Mucosa of descending colon (tissue), 3 donors: ENCODE measurements around the gene RHBDD3. TPM values are rescaled to one million over a fixed set of nuclear protein-coding genes. Genes with fewer than 3 reads are reported as not detected.
A peak's percentile ranks its signal among the peaks of the same experiment; 100 is the strongest.

Source experiments
- ATAC-seq: fragments of 200-7000 bp; cut with Tn5 transposase; one replicate; pipeline ENCODE4 v1.9.1; 2020; ENCODE audit warnings: mild to moderate bottlenecking, moderate library complexity
- DNase-seq, 3 donors: peaks; one replicate each; pipeline ENCODE4 v3.0.0-alpha.2; 2020
- H3K36me3 ChIP-seq: fragments of 200-600 bp; one replicate; pipeline ENCODE4 v1.8.0; 2021; ENCODE audit warnings: low read depth, mild to moderate bottlenecking
- H3K4me1 ChIP-seq: fragments of 200-600 bp; one replicate; pipeline ENCODE4 v1.8.0; 2021; ENCODE audit warnings: low read depth, mild to moderate bottlenecking
- H3K4me3 ChIP-seq: fragments of 200-600 bp; one replicate; pipeline ENCODE4 v1.8.0; 2021; ENCODE audit warnings: mild to moderate bottlenecking
- H3K9me3 ChIP-seq: fragments of 200-600 bp; one replicate; pipeline ENCODE4 v1.8.0; 2021; ENCODE audit warnings: mild to moderate bottlenecking
- intact Hi-C, 2 donors: fragments of 100-400 bp; cut with DNase I in 1 of 2; cut with micrococcal nuclease in 1 of 2; formaldehyde crosslinking; loops; one replicate each; pipeline versions ENCODE4 v1.11.0 to v1.11.1; 2022; cut with DNase I, micrococcal nuclease
- total RNA-seq, 3 donors: library from RNA; stranded (reverse); fragmentation: NEBNext Ultra II Directional in 2 of 3; extraction: Animal tissue kit (Norgen Biotek cat#: 25700) in 2 of 3; gene quantifications; one replicate each; pipeline versions ENCODE4 v1.2.1 to v1.2.4, GENCODE V29; 2021 to 2023
- TF ChIP-seq, protein P1 (sequence below): fragments of 200-600 bp; IDR thresholded peaks from one replicate; pipeline ENCODE4 v1.8.0; 2022; ENCODE audit warnings: antibody characterized with exemption, mild to moderate bottlenecking
- donor health status: DM: no; HTN: no; CAD: no; lungs with moderate emphysema.
- donor health status: DM: no; HTN: no; CAD: no.
- donor health status: DM: no; HTN: yes; CAD: no.

Gene RHBDD3
- total RNA-seq, 3 donors from 2014 or later, result 13.3 to 26.1 (median 19.1) TPM

- intact Hi-C loops, result no loop called here
- TF ChIP-seq, protein P1, sequence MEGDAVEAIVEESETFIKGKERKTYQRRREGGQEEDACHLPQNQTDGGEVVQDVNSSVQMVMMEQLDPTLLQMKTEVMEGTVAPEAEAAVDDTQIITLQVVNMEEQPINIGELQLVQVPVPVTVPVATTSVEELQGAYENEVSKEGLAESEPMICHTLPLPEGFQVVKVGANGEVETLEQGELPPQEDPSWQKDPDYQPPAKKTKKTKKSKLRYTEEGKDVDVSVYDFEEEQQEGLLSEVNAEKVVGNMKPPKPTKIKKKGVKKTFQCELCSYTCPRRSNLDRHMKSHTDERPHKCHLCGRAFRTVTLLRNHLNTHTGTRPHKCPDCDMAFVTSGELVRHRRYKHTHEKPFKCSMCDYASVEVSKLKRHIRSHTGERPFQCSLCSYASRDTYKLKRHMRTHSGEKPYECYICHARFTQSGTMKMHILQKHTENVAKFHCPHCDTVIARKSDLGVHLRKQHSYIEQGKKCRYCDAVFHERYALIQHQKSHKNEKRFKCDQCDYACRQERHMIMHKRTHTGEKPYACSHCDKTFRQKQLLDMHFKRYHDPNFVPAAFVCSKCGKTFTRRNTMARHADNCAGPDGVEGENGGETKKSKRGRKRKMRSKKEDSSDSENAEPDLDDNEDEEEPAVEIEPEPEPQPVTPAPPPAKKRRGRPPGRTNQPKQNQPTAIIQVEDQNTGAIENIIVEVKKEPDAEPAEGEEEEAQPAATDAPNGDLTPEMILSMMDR, result no peak
- ATAC-seq (no peak), DNase-seq (no peak)
- H3K36me3 ChIP-seq, result no peaks in the 10 kb centered on the region
- H3K9me3 ChIP-seq, result no peaks in the 10 kb centered on the region
- H3K4me3 ChIP-seq, result no peak overlapping the region
- peaks cover 24% of the 10 kb centered on the region for H3K4me1 ChIP-seq
These were observed 10.1 kb upstream of the RHBDD3 start for GRCh38 chr22:29277927-29278326.

GRCh38 chr22:29275819-29276565 is 8.2 kb upstream of the RHBDD3 start:
- Histone ChIP-seq H3K9me3 (no peaks in the 10 kb centered on the region), H3K4me3 (no peak overlapping the region), H3K4me1 (peaks cover 41% of the 10 kb centered on the region), H3K36me3 (no peaks in the 10 kb centered on the region)
- peak; percentile 88 for ATAC-seq
- TF ChIP-seq, protein P1, result no peak
- DNase-seq, result no peak
- intact Hi-C loops, result no loop called here

DNA sequence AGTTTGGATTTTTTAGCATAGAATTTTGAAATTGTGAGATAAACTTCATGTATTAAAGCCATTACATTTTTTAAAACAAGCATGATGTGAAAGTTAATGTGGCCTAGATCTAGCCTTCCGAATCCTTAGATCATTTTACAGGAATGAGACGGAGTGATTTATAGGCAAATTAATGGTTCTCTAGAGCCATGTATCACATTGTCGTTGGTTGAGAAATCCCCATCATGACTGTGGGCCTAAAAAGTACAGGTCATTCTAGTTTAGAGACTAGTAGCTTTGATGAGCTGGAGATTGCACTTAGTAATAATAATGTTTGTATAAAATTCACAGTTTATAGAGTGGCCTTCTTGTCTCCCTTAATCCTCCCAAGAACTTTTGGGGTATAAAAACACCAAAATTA is 7.4 kb upstream of the RHBDD3 start:
- intact Hi-C loops, result no loop called here
- peaks cover 43% of the 10 kb centered on the region for H3K4me1 ChIP-seq
- TF ChIP-seq, protein P1, result no peak
- ATAC-seq, result no peak
- H3K4me3 ChIP-seq, result no peak overlapping the region
- H3K9me3 ChIP-seq, result no peaks in the 10 kb centered on the region
- no peaks in the 10 kb centered on the region for H3K36me3 ChIP-seq
- no peak for DNase-seq

- H3K4me1 ChIP-seq, result peaks cover 43% of the 10 kb centered on the region
- ATAC-seq (no peak), DNase-seq (no peak)
- H3K9me3 ChIP-seq, result no peaks in the 10 kb centered on the region
- TF ChIP-seq, protein P1, result no peak
- intact Hi-C loops, result no loop called here
- H3K36me3 ChIP-seq, result no peaks in the 10 kb centered on the region
- H3K4me3 ChIP-seq, result no peak overlapping the region
These were observed 4.8 kb upstream of the RHBDD3 start for GRCh38 chr22:29272624-29273023.

GRCh38 chr22:29270475-29271271 is 2.9 kb upstream of the RHBDD3 start:
- no peak for DNase-seq
- TF ChIP-seq, protein P1, result no peak
- Histone ChIP-seq H3K36me3 (no peaks in the 10 kb centered on the region), H3K9me3 (no peaks in the 10 kb centered on the region), H3K4me3 (no peak overlapping the region), H3K4me1 (peaks cover 44% of the 10 kb centered on the region)
- no peak for ATAC-seq
- intact Hi-C loops, result no loop called here
